GM18870 (cell line): ENCODE data around the gene TEDDM1.

Experiments used
- ATAC-seq: cut with Tn5 transposase; IDR thresholded peaks from one replicate; pipeline ENCODE4 v1.9.1; 2021; ENCODE audit warnings: moderate library complexity; ENCODE audit not compliant: unreplicated experiment

TEDDM1 gene

GRCh38 chr1:182407724-182408123 lies 7.3 kb upstream of the TEDDM1 start:
- no peak for ATAC-seq

- ATAC-seq = no peak
These were observed 5.5 kb upstream of the TEDDM1 start for GRCh38 chr1:182406012-182406411.

- ATAC-seq = no peak
These were observed 5.1 kb upstream of the TEDDM1 start for GRCh38 chr1:182405578-182405977.

GRCh38 chr1:182404781-182405180 lies 4.3 kb upstream of the TEDDM1 start:
- no peak for ATAC-seq

- ATAC-seq = no peak
These were observed 2.6 kb downstream of the TEDDM1 start for GRCh38 chr1:182397653-182398393.

- ATAC-seq = no peak
These were observed 4.6 kb downstream of the TEDDM1 start for GRCh38 chr1:182395906-182396305.

- no peak for ATAC-seq
These were observed 6.3 kb downstream of the TEDDM1 start for GRCh38 chr1:182394055-182394775.

GRCh38 chr1:182392050-182393028 lies 8.1 kb downstream of the TEDDM1 start:
- ATAC-seq = no peak

GRCh38 chr1:182391362-182392049 lies 9.0 kb downstream of the TEDDM1 start, which contains the start of gene GLUL:
Gene GLUL, minus strand, starts transcription at chr1:182391790. Its CDS starts 3,053 bp downstream, at chr1:182388737.
- ATAC-seq = peak; percentile 61

- no peak for ATAC-seq
These were observed 9.5 kb downstream of the TEDDM1 start for GRCh38 chr1:182391028-182391361.

GRCh38 chr1:182389619-182390047 lies 10.8 kb downstream of the TEDDM1 start:
- no peak for ATAC-seq

- ATAC-seq = no peak
These were observed 11.9 kb downstream of the TEDDM1 start for GRCh38 chr1:182388392-182389134.

- no peak for ATAC-seq
These were observed 12.9 kb downstream of the TEDDM1 start for GRCh38 chr1:182387566-182387965.

GRCh38 chr1:182386980-182387379 lies 13.5 kb downstream of the TEDDM1 start:
- no peak for ATAC-seq

- ATAC-seq = no peak
These were observed 14.3 kb downstream of the TEDDM1 start for GRCh38 chr1:182385885-182386853.

- no peak for ATAC-seq
These were observed 16.0 kb downstream of the TEDDM1 start for GRCh38 chr1:182384387-182384960.

- ATAC-seq = no peak
These were observed 16.5 kb downstream of the TEDDM1 start for GRCh38 chr1:182383934-182384333.

GRCh38 chr1:182383037-182383661 lies 17.3 kb downstream of the TEDDM1 start:
- no peak for ATAC-seq
